Body of pancreas (tissue), 4 donors: ENCODE data around the gene MYBBP1A.

Source experiments
- POLR2A ChIP-seq, 3 donors: fragments of 450-650 bp; IDR thresholded peaks; one replicate each; pipeline ENCODE4 v1.6.1; 2016; ENCODE audit warnings: antibody characterized with exemption in 3 of 3, mild to moderate bottlenecking in 2 of 3
- TF ChIP-seq, protein P1 (sequence below), 7 experiments: fragments of 450-650 bp in 4 of 7; fragments of 200-600 bp in 3 of 7; sonication (generic) in 3 of 7; IDR thresholded peaks; one replicate each; pipeline ENCODE4 v1.5.1; 2016 to 2019; ENCODE audit warnings: antibody characterized with exemption in 7 of 7

DNA sequence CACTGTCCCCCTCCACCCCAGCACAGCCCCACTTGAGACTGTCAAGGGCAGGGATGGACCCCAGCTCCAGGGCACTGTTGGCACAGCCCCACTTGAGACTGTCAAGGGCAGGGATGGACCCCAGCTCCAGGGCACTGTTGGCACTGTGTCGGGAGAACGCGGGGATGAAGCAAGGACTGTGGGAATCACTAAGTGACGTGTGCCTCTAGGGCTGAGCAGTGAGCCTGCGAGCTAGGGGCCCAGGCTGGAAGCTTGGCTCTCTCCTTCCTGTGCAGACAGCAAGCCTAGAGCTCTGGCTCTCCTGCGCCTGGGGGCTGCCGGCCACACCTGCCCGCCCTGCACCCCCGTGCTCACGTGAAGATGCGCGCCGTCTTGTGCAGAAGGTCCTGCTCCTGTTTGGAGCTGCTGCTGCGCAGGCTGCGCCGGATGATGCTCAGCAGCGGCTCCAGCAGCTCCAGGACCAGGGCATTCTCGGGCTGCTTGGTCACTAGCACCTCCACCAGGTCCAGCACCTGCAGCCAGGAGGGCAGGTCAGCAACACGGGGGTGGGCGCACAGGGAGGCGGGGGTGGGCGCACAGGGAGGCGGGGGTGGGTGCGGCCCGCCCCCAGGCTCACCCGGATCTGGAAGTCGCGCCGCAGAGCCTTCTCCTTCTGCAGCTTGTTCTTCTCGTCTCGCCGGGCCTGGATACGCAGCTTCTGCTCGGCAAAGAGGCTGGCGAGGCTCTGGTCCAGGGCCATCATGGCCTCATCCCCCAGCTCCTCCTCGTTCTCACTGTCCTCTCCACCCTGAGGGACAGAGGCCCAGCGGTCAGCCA, 10.8 kb downstream of the MYBBP1A start:
- no peak for TF ChIP-seq POLR2A (IDR thresholded peaks at IDR 0.05)
- TF ChIP-seq, protein P1, sequence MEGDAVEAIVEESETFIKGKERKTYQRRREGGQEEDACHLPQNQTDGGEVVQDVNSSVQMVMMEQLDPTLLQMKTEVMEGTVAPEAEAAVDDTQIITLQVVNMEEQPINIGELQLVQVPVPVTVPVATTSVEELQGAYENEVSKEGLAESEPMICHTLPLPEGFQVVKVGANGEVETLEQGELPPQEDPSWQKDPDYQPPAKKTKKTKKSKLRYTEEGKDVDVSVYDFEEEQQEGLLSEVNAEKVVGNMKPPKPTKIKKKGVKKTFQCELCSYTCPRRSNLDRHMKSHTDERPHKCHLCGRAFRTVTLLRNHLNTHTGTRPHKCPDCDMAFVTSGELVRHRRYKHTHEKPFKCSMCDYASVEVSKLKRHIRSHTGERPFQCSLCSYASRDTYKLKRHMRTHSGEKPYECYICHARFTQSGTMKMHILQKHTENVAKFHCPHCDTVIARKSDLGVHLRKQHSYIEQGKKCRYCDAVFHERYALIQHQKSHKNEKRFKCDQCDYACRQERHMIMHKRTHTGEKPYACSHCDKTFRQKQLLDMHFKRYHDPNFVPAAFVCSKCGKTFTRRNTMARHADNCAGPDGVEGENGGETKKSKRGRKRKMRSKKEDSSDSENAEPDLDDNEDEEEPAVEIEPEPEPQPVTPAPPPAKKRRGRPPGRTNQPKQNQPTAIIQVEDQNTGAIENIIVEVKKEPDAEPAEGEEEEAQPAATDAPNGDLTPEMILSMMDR (IDR thresholded peaks at IDR 0.05) = no peak
